Brain microvascular endothelial cell (primary cell): ENCODE data around the gene DHX29.

Experiments used
- DNase-seq: peaks from one replicate; pipeline ENCODE4 v3.0.0-alpha.2; 2020
- H3K27ac ChIP-seq: fragments of 250-450 bp; sonication (Bioruptor Pico); 2 replicates; pipeline ENCODE4 v1.5.1; 2020; ENCODE audit warnings: mild to moderate bottlenecking, moderate library complexity
- H3K27me3 ChIP-seq: fragments of 250-450 bp; sonication (Bioruptor Pico); replicated peaks from 2 replicates; pipeline ENCODE4 v1.5.1; 2020; ENCODE audit warnings: mild to moderate bottlenecking
- H3K36me3 ChIP-seq: fragments of 250-450 bp; sonication (Bioruptor Pico); replicated peaks from 2 replicates; pipeline ENCODE4 v1.5.1; 2020; ENCODE audit warnings: mild to moderate bottlenecking
- H3K4me3 ChIP-seq: 2 replicates; pipeline ENCODE4 v1.5.1; 2011; ENCODE audit warnings: low read depth, mild to moderate bottlenecking, control low read depth, low read length, moderate library complexity
- in situ Hi-C: cut with HindIII; loops from 2 replicates; pipeline ENCODE4 v1.10.0; 2017; ENCODE audit warnings: low sequenced_read_pairs, low pct_ligation_motif_present
- TF ChIP-seq, protein P1 (sequence below): IDR thresholded peaks from 2 replicates; pipeline ENCODE4 v1.5.1; 2011; ENCODE audit warnings: low read depth, mild to moderate bottlenecking, moderate library complexity, low read length, control low read depth, inconsistent platforms; ENCODE audit errors: missing control alignments

DHX29 gene

DNA sequence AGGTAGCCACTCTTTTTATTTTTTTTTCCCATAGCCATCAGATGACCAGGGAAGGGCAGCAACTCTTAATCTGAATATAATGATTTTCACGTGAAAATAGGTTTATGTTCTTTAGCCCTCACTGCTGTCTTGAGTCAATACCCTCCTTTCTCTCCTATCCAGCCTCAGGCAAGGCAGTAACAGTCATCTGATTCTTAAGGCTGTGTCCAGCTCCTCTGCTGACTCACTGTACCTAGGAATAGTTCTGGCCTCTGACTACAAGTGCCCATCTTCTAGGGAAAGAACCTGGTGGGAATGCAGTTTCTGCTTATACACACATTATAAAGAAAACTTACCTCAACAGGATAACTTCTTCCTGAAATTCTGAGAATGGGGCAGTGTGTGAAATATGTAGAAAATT, 30.7 kb downstream of the DHX29 start:
- Histone ChIP-seq H3K4me3 (no peak overlapping the region), H3K27me3 (no peaks in the 10 kb centered on the region), H3K36me3 (peaks cover 46% of the 10 kb centered on the region), H3K27ac (no peak overlapping the region)
- DNase-seq = peak; percentile 22
- TF ChIP-seq, protein P1, sequence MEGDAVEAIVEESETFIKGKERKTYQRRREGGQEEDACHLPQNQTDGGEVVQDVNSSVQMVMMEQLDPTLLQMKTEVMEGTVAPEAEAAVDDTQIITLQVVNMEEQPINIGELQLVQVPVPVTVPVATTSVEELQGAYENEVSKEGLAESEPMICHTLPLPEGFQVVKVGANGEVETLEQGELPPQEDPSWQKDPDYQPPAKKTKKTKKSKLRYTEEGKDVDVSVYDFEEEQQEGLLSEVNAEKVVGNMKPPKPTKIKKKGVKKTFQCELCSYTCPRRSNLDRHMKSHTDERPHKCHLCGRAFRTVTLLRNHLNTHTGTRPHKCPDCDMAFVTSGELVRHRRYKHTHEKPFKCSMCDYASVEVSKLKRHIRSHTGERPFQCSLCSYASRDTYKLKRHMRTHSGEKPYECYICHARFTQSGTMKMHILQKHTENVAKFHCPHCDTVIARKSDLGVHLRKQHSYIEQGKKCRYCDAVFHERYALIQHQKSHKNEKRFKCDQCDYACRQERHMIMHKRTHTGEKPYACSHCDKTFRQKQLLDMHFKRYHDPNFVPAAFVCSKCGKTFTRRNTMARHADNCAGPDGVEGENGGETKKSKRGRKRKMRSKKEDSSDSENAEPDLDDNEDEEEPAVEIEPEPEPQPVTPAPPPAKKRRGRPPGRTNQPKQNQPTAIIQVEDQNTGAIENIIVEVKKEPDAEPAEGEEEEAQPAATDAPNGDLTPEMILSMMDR = no peak
- in situ Hi-C loops = no loop called here

DNA sequence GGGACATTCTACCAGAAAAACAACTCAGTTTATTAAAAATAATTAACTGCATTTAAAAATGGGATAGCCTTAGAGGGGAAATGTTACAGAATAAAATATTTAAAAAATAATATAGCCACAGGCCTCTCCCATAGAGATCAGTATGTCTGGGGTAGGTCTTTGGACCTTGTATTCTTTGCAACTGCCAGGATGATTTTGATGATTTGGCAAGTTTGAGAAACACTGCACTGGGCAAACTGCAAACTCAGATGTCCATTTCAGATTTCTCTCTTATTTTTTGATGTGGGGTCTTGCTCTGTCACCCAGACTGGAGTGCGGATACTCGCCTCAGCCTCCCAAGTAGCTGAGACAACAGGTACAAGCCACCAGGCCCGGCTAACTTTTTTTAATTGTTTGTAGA, 49.2 kb downstream of the DHX29 start:
- Histone ChIP-seq H3K4me3 (no peak overlapping the region), H3K27me3 (no peaks in the 10 kb centered on the region), H3K27ac (no peak overlapping the region), H3K36me3 (peaks cover 47% of the 10 kb centered on the region)
- in situ Hi-C loops = no loop called here
- TF ChIP-seq, protein P1 = no peak
- no peak for DNase-seq

DNA sequence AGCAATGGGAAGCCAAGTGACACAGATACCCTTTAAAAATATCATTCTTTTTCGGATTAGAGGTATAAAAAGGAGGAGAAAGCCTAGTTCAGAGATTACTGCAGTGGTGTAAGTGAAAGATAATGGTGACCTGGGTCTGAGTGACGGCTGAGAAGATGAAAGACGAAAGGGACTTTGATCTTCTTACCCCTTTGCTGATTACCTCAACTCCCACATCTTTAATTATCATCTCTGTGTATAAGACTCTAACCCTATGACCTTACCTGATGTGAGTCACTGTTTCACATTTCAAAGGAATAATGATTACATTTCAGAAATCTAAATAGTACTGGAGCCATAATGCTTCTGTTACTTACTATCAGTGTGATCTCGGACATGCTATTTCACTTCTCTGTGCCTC, 52.7 kb downstream of the DHX29 start:
- Histone ChIP-seq H3K36me3 (peaks cover 36% of the 10 kb centered on the region), H3K4me3 (no peak overlapping the region), H3K27me3 (no peaks in the 10 kb centered on the region), H3K27ac (no peak overlapping the region)
- in situ Hi-C loops = no loop called here
- DNase-seq = no peak
- TF ChIP-seq, protein P1 = no peak

DNA sequence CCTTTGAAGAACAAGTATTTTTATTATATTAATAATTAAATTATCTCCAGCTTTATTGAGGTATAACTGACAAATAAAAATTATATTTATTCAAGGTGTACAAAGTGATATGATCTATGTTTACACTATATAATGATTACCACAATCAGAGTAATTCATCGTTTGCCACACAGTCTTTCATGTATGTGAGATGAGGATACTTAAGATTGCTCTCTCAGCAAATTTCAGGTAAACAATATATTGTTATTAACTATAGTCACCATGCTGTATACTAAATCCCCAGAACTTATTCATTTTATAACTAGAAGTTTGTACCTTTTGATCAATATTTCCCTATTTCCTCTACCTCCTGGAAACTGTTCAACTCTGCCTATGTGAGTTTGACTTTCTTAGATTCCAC, 57.4 kb downstream of the DHX29 start:
- DNase-seq = no peak
- TF ChIP-seq, protein P1 = no peak
- peaks cover 9% of the 10 kb centered on the region for H3K36me3 ChIP-seq
- H3K27me3 ChIP-seq = no peaks in the 10 kb centered on the region
- H3K4me3 ChIP-seq = no peak overlapping the region
- in situ Hi-C loops = no loop called here
- no peak overlapping the region for H3K27ac ChIP-seq

DNA sequence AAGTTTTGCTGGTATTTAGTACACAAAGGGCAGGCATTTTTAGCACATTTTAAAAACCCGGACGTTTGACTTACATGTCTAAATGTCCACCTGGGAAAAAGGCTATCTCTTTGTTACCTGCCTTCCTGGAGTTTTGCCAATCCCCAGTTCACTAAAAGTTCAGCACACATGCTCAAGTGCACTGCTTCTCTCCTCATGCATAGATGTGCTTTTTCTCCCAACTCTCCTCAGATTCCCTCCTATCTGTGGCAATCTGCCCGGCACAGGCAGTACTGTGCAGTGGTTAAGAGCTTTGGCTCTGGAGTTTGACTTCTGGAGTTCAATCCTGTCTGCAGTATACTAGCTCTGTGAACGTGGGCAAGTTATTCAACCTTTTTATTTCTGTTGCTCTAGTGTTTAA, 65.7 kb downstream of the DHX29 start:
- Histone ChIP-seq H3K27me3 (peaks cover 4% of the 10 kb centered on the region), H3K27ac (no peak overlapping the region), H3K36me3 (no peaks in the 10 kb centered on the region), H3K4me3 (no peak overlapping the region)
- in situ Hi-C loops = no loop called here
- no peak for DNase-seq
- TF ChIP-seq, protein P1 = no peak

DNA sequence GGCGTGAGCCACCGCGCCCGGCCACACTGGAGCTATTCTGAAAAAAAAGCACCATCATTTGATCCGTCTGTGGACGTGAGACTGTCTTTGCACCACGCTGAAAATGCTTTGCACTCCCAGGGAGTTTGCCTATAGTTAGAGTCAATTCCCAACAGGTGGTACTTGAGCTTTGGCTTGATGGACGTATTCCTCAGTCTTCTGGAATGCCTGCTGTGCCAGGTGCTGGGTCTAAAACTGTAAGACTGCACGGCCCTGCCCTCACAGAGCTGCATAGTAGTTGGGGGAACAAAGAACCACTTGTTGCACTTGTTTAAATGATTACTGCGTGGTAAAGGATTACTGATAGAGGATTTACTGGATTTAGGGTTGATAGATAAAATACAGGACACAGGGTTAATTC, 70.7 kb downstream of the DHX29 start:
- in situ Hi-C loops = no loop called here
- no peak for DNase-seq
- no peaks in the 10 kb centered on the region for H3K36me3 ChIP-seq
- no peak overlapping the region for H3K4me3 ChIP-seq
- H3K27ac ChIP-seq = no peak overlapping the region
- peaks cover 18% of the 10 kb centered on the region for H3K27me3 ChIP-seq
- TF ChIP-seq, protein P1 = no peak
